Left renal pelvis (tissue), 4 donors: ENCODE data around the gene UCKL1. TPM values are rescaled to one million over a fixed set of nuclear protein-coding genes. Genes with fewer than 3 reads are reported as not detected.
"Not testable (repeated sequence)": the region's sequence is repeated elsewhere in the genome, so short reads cannot be mapped to it uniquely, and the experiment has no call there.

Experiments used
- DNase-seq, 4 donors: peaks; one replicate each; pipeline ENCODE4 v3.0.0-alpha.2; 2013; ENCODE audit warnings: low read depth in 4 of 4, low spot score in 3 of 4
- polyA plus RNA-seq, 4 donors: library from polyadenylated mRNA; unstranded; fragments of 120-200 nt; gene quantifications; one replicate each; pipeline ENCODE4 v1.2.1, GENCODE V29; 2013; ENCODE audit not compliant: insufficient read length in 4 of 4

The UCKL1 gene
- polyA plus RNA-seq, 4 donors: 37.1 to 69.4 (median 43.9) TPM

GRCh38 chr20:63960654-63961621 is 4.7 kb upstream of the UCKL1 start:
- DNase-seq: not testable (repeated sequence)

GRCh38 chr20:63959699-63960075 is 3.5 kb upstream of the UCKL1 start:
- no peak for DNase-seq

- DNase-seq: no peak
Observed at GRCh38 chr20:63958964-63959698, 2.9 kb upstream of the UCKL1 start.

- DNase-seq: no peak
Observed at GRCh38 chr20:63958471-63958870, 2.3 kb upstream of the UCKL1 start.

GRCh38 chr20:63957690-63958441 is 1.6 kb upstream of the UCKL1 start:
- no peak for DNase-seq

- DNase-seq: no peak
Observed at GRCh38 chr20:63957004-63957689, 931 bp upstream of the UCKL1 start.

- DNase-seq: no peak
Observed at GRCh38 chr20:63956664-63957003, 418 bp upstream of the UCKL1 start.

- DNase-seq: no peak
Observed at GRCh38 chr20:63955281-63955826, 862 bp downstream of the UCKL1 start.

- no peak for DNase-seq
Observed at GRCh38 chr20:63953764-63954429, 2.3 kb downstream of the UCKL1 start.

GRCh38 chr20:63952769-63953168 is 3.4 kb downstream of the UCKL1 start:
- no peak for DNase-seq

- no peak for DNase-seq
Observed at GRCh38 chr20:63952210-63952535, 4.0 kb downstream of the UCKL1 start.

GRCh38 chr20:63951398-63952209 is 4.6 kb downstream of the UCKL1 start:
- DNase-seq: no peak

GRCh38 chr20:63950701-63951397 is 5.4 kb downstream of the UCKL1 start:
- no peak for DNase-seq

- no peak for DNase-seq
Observed at GRCh38 chr20:63947638-63948456, 8.4 kb downstream of the UCKL1 start.

- no peak for DNase-seq
Observed at GRCh38 chr20:63946986-63947637, 9.1 kb downstream of the UCKL1 start.

GRCh38 chr20:63945921-63946920 is 10.0 kb downstream of the UCKL1 start:
- no peak for DNase-seq
